Kidney (tissue), 14 donors: Measurements from ENCODE around the gene MYCN. TPM values are rescaled to one million over a fixed set of nuclear protein-coding genes. Genes with fewer than 3 reads are reported as not detected.

Source experiments
- DNase-seq, 5 donors: peaks; one replicate each; pipeline ENCODE4 v3.0.0-alpha.2; 2013 to 2020
- FAIRE-seq: peaks from 2 replicates; lab custom pipeline; 2012; peaks lifted over from hg19 to GRCh38; lab: Jason Lieb, UNC
- H3K27ac ChIP-seq, 2 donors: one replicate each; pipeline ENCODE4 v1.7.0; 2013; ENCODE audit warnings: low read depth in 2 of 2, low read length in 2 of 2, inconsistent platforms in 1 of 2
- H3K27me3 ChIP-seq: one replicate; pipeline ENCODE4 v1.7.1; 2013; ENCODE audit warnings: low read length, inconsistent platforms; ENCODE audit not compliant: control insufficient read depth, insufficient read depth
- H3K36me3 ChIP-seq, 3 donors: one replicate each; pipeline versions ENCODE4 v1.7.0 to v1.7.1; 2013; ENCODE audit warnings: low read length in 3 of 3, control low read depth in 1 of 3, inconsistent platforms in 1 of 3; ENCODE audit not compliant: insufficient read depth in 3 of 3, control insufficient read depth in 2 of 3
- H3K4me1 ChIP-seq, 3 donors: one replicate each; pipeline versions ENCODE4 v1.7.0 to v1.7.1; 2013; ENCODE audit warnings: low read length in 3 of 3, inconsistent platforms in 1 of 3, low read depth in 1 of 3; ENCODE audit not compliant: control insufficient read depth in 2 of 3, insufficient read depth in 2 of 3
- H3K4me3 ChIP-seq, 3 donors: one replicate each; pipeline versions ENCODE4 v1.7.0 to v1.8.1; 2013; ENCODE audit warnings: low read length in 3 of 3, control low read depth in 1 of 3, inconsistent platforms in 1 of 3
- H3K9ac ChIP-seq, 3 donors: one replicate each; pipeline versions ENCODE4 v1.7.0 to v1.7.1; 2013; ENCODE audit warnings: low read length in 3 of 3, control low read depth in 1 of 3, inconsistent platforms in 1 of 3
- H3K9me3 ChIP-seq, 3 donors: one replicate each; pipeline versions ENCODE4 v1.7.0 to v1.7.1; 2013; ENCODE audit warnings: low read length in 3 of 3, control low read depth in 1 of 3, inconsistent platforms in 1 of 3; ENCODE audit not compliant: control insufficient read depth in 2 of 3, insufficient read depth in 1 of 3
- intact Hi-C: fragments of 100-400 bp; cut with DNase I; formaldehyde crosslinking; loops from one replicate; pipeline ENCODE4 v1.11.1; 2022
- polyA plus RNA-seq: library from polyadenylated mRNA; stranded (reverse); fragments of 350-450 nt; fragmentation: Illumina TruSeq; extraction: RNeasy Lipid Tissue Mini Kit (QIAGEN cat#74804); gene quantifications from one replicate; pipeline ENCODE4 v1.2.3, GENCODE V29; 2014; ENCODE audit warnings: low read depth, low replicate concordance; ENCODE audit not compliant: insufficient read depth
- total RNA-seq: library from RNA; stranded (reverse); fragmentation: NEBNext Ultra II Directional; extraction: Animal tissue kit (Norgen Biotek cat#: 25700); gene quantifications from one replicate; pipeline ENCODE4 v1.2.1, GENCODE V29; 2021
- TF ChIP-seq, protein P1 (sequence below): IDR thresholded peaks from 3 replicates; pipeline ENCODE4 v1.5.1; 2012; ENCODE audit warnings: mild to moderate bottlenecking, moderate library complexity, borderline replicate concordance; ENCODE audit not compliant: insufficient read depth; ENCODE audit errors: extremely low read depth
- donor health status: control.
- donor health status: control.
- donor health status: control.
- donor health status: control.
- donor health status: control.
- donor health status: DM: yes; HTN: yes; CAD: no.
- donor health status: Normal renal cell carcinoma (clear cell type).

The MYCN gene
- total and polyA plus RNA-seq, 2 donors from 2014 or later: 1.7 to 2.2 TPM

DNA sequence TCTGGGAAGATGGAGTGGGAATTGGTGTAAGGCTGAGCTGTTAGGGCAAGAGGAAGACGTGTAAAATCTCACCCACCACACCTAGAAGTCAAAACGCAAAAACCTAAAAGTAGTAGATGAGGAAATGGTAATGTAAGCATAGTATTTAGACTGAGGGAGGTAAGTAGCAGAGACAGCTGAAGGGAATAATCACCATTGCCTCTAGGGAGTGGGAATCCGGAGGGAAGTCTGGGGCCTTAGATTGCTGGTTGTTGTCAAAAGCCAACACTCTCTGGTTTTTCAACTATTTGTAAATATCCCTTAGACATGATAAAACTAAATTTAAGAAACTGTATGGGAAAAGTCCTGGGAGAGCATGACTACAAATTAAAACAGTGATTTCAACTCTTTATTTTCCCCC, 28.7 kb upstream of the MYCN start:
- Histone ChIP-seq H3K9me3 (no peaks in the 10 kb centered on the region), H3K27ac (no peak overlapping the region)
- intact Hi-C loops: no loop called here

DNA sequence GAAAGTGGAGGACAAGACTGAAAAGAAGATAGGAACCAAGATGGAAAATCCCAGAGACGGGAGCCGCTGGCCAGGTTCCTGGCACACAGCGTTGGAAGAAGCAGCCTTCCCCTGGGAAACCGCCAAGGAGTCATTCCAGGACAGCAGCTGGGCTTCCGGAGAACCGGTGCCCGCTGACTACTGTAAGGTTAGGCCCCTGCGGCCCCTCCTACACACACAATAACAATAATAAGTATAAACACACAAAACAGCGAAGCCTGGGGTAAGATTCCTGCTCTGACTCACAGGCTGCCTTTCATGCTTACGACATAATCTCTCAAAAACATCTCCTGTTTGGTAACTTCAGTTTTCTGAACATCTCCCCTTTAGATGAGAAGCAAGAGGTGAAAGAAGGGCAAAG, 28.1 kb upstream of the MYCN start:
- Histone ChIP-seq H3K27me3 (no peaks in the 10 kb centered on the region), H3K4me1 (peaks cover 0 to 5% (median 5%) of the 10 kb centered on the region in 3 donors), H3K9ac (no peak overlapping the region), H3K4me3 (no peak overlapping the region), H3K27ac (peak overlapping the region in 1 of 2 donors; percentile 53), H3K9me3 (no peaks in the 10 kb centered on the region), H3K36me3 (no peaks in the 10 kb centered on the region)
- FAIRE-seq: peak; percentile 38
- DNase-seq: peak in 3 of 5 donors; percentile 29 to 82 (median 63)
- TF ChIP-seq, protein P1, sequence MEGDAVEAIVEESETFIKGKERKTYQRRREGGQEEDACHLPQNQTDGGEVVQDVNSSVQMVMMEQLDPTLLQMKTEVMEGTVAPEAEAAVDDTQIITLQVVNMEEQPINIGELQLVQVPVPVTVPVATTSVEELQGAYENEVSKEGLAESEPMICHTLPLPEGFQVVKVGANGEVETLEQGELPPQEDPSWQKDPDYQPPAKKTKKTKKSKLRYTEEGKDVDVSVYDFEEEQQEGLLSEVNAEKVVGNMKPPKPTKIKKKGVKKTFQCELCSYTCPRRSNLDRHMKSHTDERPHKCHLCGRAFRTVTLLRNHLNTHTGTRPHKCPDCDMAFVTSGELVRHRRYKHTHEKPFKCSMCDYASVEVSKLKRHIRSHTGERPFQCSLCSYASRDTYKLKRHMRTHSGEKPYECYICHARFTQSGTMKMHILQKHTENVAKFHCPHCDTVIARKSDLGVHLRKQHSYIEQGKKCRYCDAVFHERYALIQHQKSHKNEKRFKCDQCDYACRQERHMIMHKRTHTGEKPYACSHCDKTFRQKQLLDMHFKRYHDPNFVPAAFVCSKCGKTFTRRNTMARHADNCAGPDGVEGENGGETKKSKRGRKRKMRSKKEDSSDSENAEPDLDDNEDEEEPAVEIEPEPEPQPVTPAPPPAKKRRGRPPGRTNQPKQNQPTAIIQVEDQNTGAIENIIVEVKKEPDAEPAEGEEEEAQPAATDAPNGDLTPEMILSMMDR: no peak
- intact Hi-C loops: no loop called here

More for the DNA sequence above, 28.7 kb upstream of the MYCN start:
- no peaks in the 10 kb centered on the region for H3K36me3 ChIP-seq
- H3K9ac ChIP-seq: no peak overlapping the region
- peaks cover 0 to 5% (median 5%) of the 10 kb centered on the region in 3 donors for H3K4me1 ChIP-seq
- FAIRE-seq: no peak
- TF ChIP-seq, protein P1: no peak
- no peaks in the 10 kb centered on the region for H3K27me3 ChIP-seq
- DNase-seq: no peak
- no peak overlapping the region for H3K4me3 ChIP-seq

DNA sequence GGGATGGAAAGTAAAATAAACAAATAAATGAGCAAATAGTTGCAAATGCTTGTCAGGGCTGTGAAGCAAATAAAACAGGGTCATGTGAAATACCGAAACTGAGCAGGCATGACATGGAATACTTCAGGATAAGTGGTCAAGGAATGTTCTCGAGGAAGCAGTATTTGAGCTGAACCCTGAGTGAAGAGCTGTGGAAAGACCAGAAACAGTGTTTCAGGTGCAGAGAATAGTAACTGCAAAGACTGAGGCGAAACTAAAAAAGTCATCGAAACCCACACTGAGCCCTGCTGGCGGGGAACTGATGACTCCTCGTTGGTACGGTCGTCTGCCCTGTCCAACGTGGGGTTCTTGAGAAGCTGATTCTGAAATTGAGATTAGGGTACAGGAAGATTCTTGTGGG, 27.2 kb upstream of the MYCN start:
- Histone ChIP-seq H3K4me3 (no peak overlapping the region), H3K9ac (no peak overlapping the region), H3K9me3 (no peaks in the 10 kb centered on the region), H3K4me1 (peaks cover 0 to 5% (median 5%) of the 10 kb centered on the region in 3 donors), H3K27ac (no peak overlapping the region), H3K27me3 (no peaks in the 10 kb centered on the region), H3K36me3 (no peaks in the 10 kb centered on the region)
- FAIRE-seq (no peak), DNase-seq (no peak)
- TF ChIP-seq, protein P1: no peak
- intact Hi-C loops: no loop called here
